GM12891 (cell line): ENCODE measurements around the gene ABCC1.

Experiments used
- POLR2A ChIP-seq: IDR thresholded peaks from 2 replicates; pipeline ENCODE4 v1.6.1; 2011; ENCODE audit warnings: low read depth, low read length, control low read depth
- POLR2AphosphoS5 ChIP-seq: IDR thresholded peaks from 2 replicates; pipeline ENCODE4 v1.6.1; 2011; ENCODE audit warnings: low read depth, low read length, control low read depth
- POU2F2 ChIP-seq: IDR thresholded peaks from 2 replicates; pipeline ENCODE4 v1.6.1; 2011; ENCODE audit warnings: low read depth, mild to moderate bottlenecking, control low read depth, low read length, moderate library complexity
- SPI1 ChIP-seq: IDR thresholded peaks from 2 replicates; pipeline ENCODE4 v1.6.1; 2011; ENCODE audit warnings: low read depth, low read length, control low read depth
- TAF1 ChIP-seq: IDR thresholded peaks from 2 replicates; pipeline ENCODE4 v1.6.1; 2011; ENCODE audit warnings: low read depth, low read length, control low read depth

DNA sequence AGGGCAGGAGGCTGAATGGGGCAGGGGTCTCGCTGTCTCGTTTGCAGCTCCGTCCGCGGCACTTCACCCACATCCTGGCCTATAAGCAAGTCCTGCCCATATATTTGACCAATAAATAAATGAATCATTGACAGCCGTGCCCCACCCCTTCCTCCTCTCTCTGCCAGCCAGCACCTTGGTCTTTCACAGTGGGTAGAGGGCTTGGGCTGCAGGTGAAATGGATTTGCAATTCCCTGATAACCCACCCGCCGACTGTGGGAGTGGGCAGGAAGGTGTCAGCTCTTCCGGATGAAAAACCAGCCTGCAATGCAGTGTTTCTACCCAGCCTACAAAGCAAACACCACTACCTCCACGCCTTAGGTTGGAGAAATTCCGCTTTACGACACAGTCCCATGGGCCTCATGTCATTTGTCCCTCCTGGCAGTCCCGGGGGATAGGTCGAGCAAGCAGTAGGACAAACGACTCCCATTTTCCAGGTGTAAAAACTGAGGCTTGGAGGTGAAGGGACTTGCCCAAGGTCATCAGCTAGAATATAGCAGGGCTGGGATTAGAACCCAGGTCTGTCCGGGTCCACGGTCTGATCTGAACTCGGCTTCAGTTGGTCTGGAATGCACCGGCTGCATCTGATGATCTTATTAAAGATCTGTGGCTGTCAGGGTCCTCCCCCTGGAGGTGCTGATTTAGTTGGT lies 79.0 kb downstream of the ABCC1 start:
- no peak for TF ChIP-seq POLR2A
- TF ChIP-seq TAF1, result no peak
- TF ChIP-seq POLR2AphosphoS5, result no peak
- TF ChIP-seq POU2F2, result no peak
- no peak for TF ChIP-seq SPI1
